GM06990 (cell line): ENCODE data around the gene CFDP1.
"Not testable (repeated sequence)": the region's sequence is repeated elsewhere in the genome, so short reads cannot be mapped to it uniquely, and the experiment has no call there.

ENCODE experiments used
- DNase-seq: peaks from one replicate; pipeline ENCODE4 v3.0.0-alpha.2; 2011; ENCODE audit not compliant: insufficient read length; ENCODE audit errors: extremely low read depth
- H3K27me3 ChIP-seq: replicated peaks from 2 replicates; pipeline ENCODE4 v1.6.0; 2011; ENCODE audit warnings: low read length; ENCODE audit not compliant: control insufficient read depth, insufficient read depth
- H3K36me3 ChIP-seq: 2 replicates; pipeline ENCODE4 v1.5.1; 2011; ENCODE audit warnings: low read length; ENCODE audit not compliant: control insufficient read depth, insufficient read depth
- H3K4me3 ChIP-seq: replicated peaks from 2 replicates; pipeline ENCODE4 v1.5.1; 2011; ENCODE audit warnings: low read depth, mild to moderate bottlenecking, control low read depth, low read length
- CTCF ChIP-seq: IDR thresholded peaks from 2 replicates; pipeline ENCODE4 v1.5.1; 2011; ENCODE audit warnings: low read length, control low read depth, mild to moderate bottlenecking, inconsistent platforms; ENCODE audit not compliant: insufficient read depth, poor library complexity, severe bottlenecking

Gene CFDP1

GRCh38 chr16:75282466-75283281 lies 150.6 kb downstream of the CFDP1 start:
- TF ChIP-seq CTCF, result no peak

GRCh38 chr16:75281826-75282225 lies 151.5 kb downstream of the CFDP1 start:
- Histone ChIP-seq H3K4me3 (no peak overlapping the region), H3K27me3 (no peaks in the 10 kb centered on the region), H3K36me3 (no peaks in the 10 kb centered on the region)
- TF ChIP-seq CTCF, result no peak
- DNase-seq, result no peak

More at GRCh38 chr16:75282466-75283281, 150.6 kb downstream of the CFDP1 start:
- Histone ChIP-seq H3K36me3 (no peaks in the 10 kb centered on the region), H3K27me3 (no peaks in the 10 kb centered on the region), H3K4me3 (no peak overlapping the region)
- DNase-seq, result no peak

- not testable (repeated sequence) for DNase-seq, H3K4me3 ChIP-seq, H3K36me3 ChIP-seq, H3K27me3 ChIP-seq
Observed at GRCh38 chr16:75281009-75281408, 152.3 kb downstream of the CFDP1 start.

GRCh38 chr16:75280331-75280804 lies 152.9 kb downstream of the CFDP1 start:
- no peak for TF ChIP-seq CTCF

GRCh38 chr16:75279305-75279704 lies 154.0 kb downstream of the CFDP1 start:
- Histone ChIP-seq H3K4me3 (no peak overlapping the region), H3K36me3 (no peaks in the 10 kb centered on the region), H3K27me3 (no peaks in the 10 kb centered on the region)
- no peak for DNase-seq
- no peak for TF ChIP-seq CTCF

More at GRCh38 chr16:75280331-75280804, 152.9 kb downstream of the CFDP1 start:
- Histone ChIP-seq H3K4me3 (no peak overlapping the region), H3K36me3 (no peaks in the 10 kb centered on the region), H3K27me3 (no peaks in the 10 kb centered on the region)
- no peak for DNase-seq

GRCh38 chr16:75273054-75273925 lies 160.0 kb downstream of the CFDP1 start:
- DNase-seq, result no peak
- no peak for TF ChIP-seq CTCF
- Histone ChIP-seq H3K4me3 (no peak overlapping the region), H3K36me3 (no peaks in the 10 kb centered on the region), H3K27me3 (no peaks in the 10 kb centered on the region)
